Prostate gland (tissue), 2 donors: Measurements from ENCODE around the gene MLC1.

Source experiments
- CTCF ChIP-seq, 4 experiments: fragments of 200-600 bp in 2 of 4; fragments of 450-650 bp in 2 of 4; sonication (generic) in 2 of 4; IDR thresholded peaks; 1 replicate in 3 of 4; 2 replicates in 1 of 4; pipeline ENCODE4 v1.5.1; 2016 to 2019; ENCODE audit warnings: antibody characterized with exemption in 4 of 4, mild to moderate bottlenecking in 2 of 4, moderate library complexity in 2 of 4
- POLR2A ChIP-seq: fragments of 450-650 bp; IDR thresholded peaks from one replicate; pipeline ENCODE4 v1.6.1; 2016; ENCODE audit warnings: antibody characterized with exemption, mild to moderate bottlenecking
- POLR2AphosphoS5 ChIP-seq: sonication (generic); formaldehyde crosslinking; IDR thresholded peaks from one replicate; pipeline ENCODE4 v1.6.1; 2017; ENCODE audit warnings: antibody characterized with exemption

DNA sequence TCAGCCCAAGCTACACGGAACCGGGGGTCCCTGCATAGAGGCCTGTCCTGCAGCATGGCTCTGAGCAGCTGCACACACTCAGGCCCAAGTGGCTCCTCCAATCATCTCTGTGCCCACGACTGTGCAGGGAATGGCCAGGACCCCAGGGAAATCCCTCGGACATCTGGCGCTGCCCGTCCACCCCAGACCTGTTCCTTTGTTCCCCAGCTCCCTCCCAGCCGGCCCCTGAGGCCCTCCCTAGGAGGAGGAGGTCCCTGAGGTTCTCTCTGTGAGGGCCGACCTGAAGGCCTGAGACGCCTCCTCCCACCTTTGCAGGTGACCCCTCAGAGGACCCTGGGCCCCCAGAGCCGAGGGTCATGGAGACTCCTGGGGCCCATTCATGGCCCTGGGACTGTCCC lies 1.1 kb downstream of the MLC1 start:
- TF ChIP-seq POLR2A (no peak), CTCF (IDR thresholded peaks at IDR 0.05) (no peak), POLR2AphosphoS5 (no peak)
